Sigmoid colon (tissue), 7 donors: ENCODE results near the gene RER1. TPM values are rescaled to one million over a fixed set of nuclear protein-coding genes. Genes with fewer than 3 reads are reported as not detected.

Source experiments
- DNase-seq: peaks from one replicate; pipeline ENCODE4 v3.0.0-alpha.2; 2019
- H3K27ac ChIP-seq, 4 donors: fragments of 200-600 bp; sonication (generic); one replicate each; pipeline ENCODE4 v1.5.1; 2016 to 2019; ENCODE audit warnings: mild to moderate bottlenecking in 1 of 4
- H3K27me3 ChIP-seq, 3 donors: fragments of 200-600 bp; sonication (generic); one replicate each; pipeline ENCODE4 v1.5.1; 2019; ENCODE audit warnings: mild to moderate bottlenecking in 1 of 3
- H3K36me3 ChIP-seq, 4 donors: fragments of 200-600 bp; sonication (generic); one replicate each; pipeline ENCODE4 v1.5.1; 2016 to 2019
- H3K4me1 ChIP-seq, 4 donors: fragments of 200-600 bp; sonication (generic); one replicate each; pipeline ENCODE4 v1.5.1; 2017 to 2019
- H3K4me3 ChIP-seq, 4 donors: fragments of 200-600 bp; sonication (generic); one replicate each; pipeline ENCODE4 v1.5.1; 2017 to 2019; ENCODE audit warnings: mild to moderate bottlenecking in 2 of 4, moderate library complexity in 1 of 4
- H3K9me3 ChIP-seq, 4 donors: fragments of 200-600 bp in 3 of 4; sonication (generic) in 3 of 4; one replicate each; pipeline versions ENCODE4 v1.5.1 to v1.6.1; 2013 to 2019
- EP300 ChIP-seq, 4 donors: sonication (generic); formaldehyde crosslinking; IDR thresholded peaks; one replicate each; pipeline ENCODE4 v1.6.1; 2017; ENCODE audit warnings: antibody characterized with exemption in 4 of 4
- POLR2A ChIP-seq, 2 donors: fragments of 450-650 bp; IDR thresholded peaks; one replicate each; pipeline ENCODE4 v1.6.1; 2016; ENCODE audit warnings: antibody characterized with exemption in 2 of 2, mild to moderate bottlenecking in 2 of 2, moderate library complexity in 2 of 2
- POLR2AphosphoS5 ChIP-seq, 4 donors: sonication (generic); formaldehyde crosslinking; IDR thresholded peaks; one replicate each; pipeline ENCODE4 v1.6.1; 2017; ENCODE audit warnings: antibody characterized with exemption in 4 of 4
- WGBS, 2 donors: extraction: QIAGEN DNeasy Blood & Tissue Kit; methylation state at CpG; one replicate each; pipeline ENCODE4 v1.1.7; 2013; 5-methylcytosine and 5-hydroxymethylcytosine counted together
- intact Hi-C: fragments of 100-400 bp; cut with DNase I; formaldehyde crosslinking; loops from one replicate; pipeline ENCODE4 v1.15.1; 2023
- polyA plus RNA-seq, 3 donors: library from polyadenylated mRNA; stranded (reverse); fragments of 200-250 nt; gene quantifications; one replicate each; pipeline ENCODE4 v1.2.3, GENCODE V29; 2013
- total RNA-seq, 4 donors: library from RNA; depleted of rRNA; stranded (reverse); fragments of >200 nt; gene quantifications; one replicate each; pipeline ENCODE4 v1.1.0, GENCODE V29; 2016
- TF ChIP-seq, protein P1 (sequence below), 4 experiments: fragments of 450-650 bp in 3 of 4; fragments of 200-600 bp in 1 of 4; IDR thresholded peaks; one replicate each; pipeline ENCODE4 v1.5.1; 2016 to 2019; ENCODE audit warnings: antibody characterized with exemption in 4 of 4, mild to moderate bottlenecking in 3 of 4, moderate library complexity in 2 of 4
- donor health status: healthy with polysubstance abuse.
- donor health status: Bipolar disorder and iron deficiency.
- donor health status: healthy.

Gene RER1
- total and polyA plus RNA-seq, 7 donors = 40.8 to 113 (median 51.7) TPM

DNA sequence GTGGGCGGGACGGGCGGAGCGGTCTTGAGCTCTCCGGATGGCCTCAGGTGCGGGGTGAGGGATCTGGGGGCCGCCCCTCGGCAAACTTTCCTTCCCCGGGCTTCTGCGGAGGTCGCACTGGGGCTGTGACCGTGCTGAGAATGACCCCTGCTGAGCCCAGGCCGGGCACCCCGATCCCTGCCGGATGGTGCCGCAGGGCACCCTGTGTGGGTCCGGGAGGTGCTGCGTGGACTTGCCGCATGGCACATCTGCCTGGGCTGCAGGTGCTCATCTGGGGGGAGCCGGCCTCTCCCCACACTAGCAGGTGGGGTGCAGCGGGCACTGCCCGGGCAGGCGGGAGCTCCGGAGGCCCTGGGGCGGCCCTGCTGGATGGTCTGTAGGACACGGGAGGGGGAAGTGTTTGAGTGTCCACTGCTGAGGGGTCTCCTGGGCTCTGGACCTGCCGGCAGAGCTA is 52.5 kb downstream of the RER1 start:
- no peaks in the 10 kb centered on the region for H3K4me1 ChIP-seq
- H3K27me3 ChIP-seq = peaks cover 7 to 81% (median 36%) of the 10 kb centered on the region in 3 donors
- DNase-seq = no peak
- WGBS, 2 donors = 36 to 41% methylated on average over 27 of the region's 27 CpGs
- TF ChIP-seq, protein P1, sequence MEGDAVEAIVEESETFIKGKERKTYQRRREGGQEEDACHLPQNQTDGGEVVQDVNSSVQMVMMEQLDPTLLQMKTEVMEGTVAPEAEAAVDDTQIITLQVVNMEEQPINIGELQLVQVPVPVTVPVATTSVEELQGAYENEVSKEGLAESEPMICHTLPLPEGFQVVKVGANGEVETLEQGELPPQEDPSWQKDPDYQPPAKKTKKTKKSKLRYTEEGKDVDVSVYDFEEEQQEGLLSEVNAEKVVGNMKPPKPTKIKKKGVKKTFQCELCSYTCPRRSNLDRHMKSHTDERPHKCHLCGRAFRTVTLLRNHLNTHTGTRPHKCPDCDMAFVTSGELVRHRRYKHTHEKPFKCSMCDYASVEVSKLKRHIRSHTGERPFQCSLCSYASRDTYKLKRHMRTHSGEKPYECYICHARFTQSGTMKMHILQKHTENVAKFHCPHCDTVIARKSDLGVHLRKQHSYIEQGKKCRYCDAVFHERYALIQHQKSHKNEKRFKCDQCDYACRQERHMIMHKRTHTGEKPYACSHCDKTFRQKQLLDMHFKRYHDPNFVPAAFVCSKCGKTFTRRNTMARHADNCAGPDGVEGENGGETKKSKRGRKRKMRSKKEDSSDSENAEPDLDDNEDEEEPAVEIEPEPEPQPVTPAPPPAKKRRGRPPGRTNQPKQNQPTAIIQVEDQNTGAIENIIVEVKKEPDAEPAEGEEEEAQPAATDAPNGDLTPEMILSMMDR (IDR thresholded peaks at IDR 0.05) = no peak
- TF ChIP-seq POLR2AphosphoS5 (IDR thresholded peaks at IDR 0.05) = no peak
- no peak for TF ChIP-seq EP300 (IDR thresholded peaks at IDR 0.05)
- TF ChIP-seq POLR2A (IDR thresholded peaks at IDR 0.05) = no peak
- H3K9me3 ChIP-seq = no peaks in the 10 kb centered on the region
- H3K36me3 ChIP-seq = no peaks in the 10 kb centered on the region
- intact Hi-C loops = no loop called here
- no peak overlapping the region for H3K4me3 ChIP-seq
- H3K27ac ChIP-seq = no peak overlapping the region

DNA sequence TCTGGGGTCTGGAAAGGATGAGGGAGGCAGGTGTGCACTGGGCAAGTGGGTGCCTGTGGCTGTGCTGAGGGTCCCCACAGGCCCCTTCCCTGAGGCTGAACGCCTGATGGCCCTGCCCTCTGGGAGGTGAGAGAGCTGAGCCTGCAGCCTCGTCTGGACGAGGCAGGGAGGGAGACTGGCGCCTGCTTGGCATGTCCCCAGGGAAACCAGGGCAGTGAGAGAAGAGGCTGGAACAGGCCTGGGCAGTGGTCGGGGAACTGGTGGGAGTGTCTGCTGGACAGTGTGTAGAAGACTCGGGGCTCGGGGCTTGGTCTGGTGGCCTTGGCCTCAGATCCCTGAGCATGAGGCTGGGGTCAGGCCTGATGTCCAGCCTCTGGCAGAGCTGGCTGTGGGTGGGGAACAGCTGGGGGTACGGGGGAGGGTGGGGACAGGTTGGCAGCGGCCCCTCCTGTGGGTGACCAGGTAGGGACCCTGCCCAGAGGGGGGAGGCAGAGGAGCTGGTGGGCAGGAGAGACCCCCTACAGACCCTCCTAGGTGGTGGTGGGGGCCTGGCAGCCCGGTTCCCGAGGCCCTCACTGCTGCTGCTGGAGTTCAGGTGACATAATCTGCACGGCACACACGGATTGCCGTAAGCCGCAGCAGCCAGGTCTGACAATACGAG is 53.7 kb downstream of the RER1 start:
- H3K36me3 ChIP-seq = no peaks in the 10 kb centered on the region
- TF ChIP-seq, protein P1 (IDR thresholded peaks at IDR 0.05) = no peak
- TF ChIP-seq POLR2AphosphoS5 (IDR thresholded peaks at IDR 0.05) = no peak
- no peak for TF ChIP-seq EP300 (IDR thresholded peaks at IDR 0.05)
- no peak for TF ChIP-seq POLR2A (IDR thresholded peaks at IDR 0.05)

DNA sequence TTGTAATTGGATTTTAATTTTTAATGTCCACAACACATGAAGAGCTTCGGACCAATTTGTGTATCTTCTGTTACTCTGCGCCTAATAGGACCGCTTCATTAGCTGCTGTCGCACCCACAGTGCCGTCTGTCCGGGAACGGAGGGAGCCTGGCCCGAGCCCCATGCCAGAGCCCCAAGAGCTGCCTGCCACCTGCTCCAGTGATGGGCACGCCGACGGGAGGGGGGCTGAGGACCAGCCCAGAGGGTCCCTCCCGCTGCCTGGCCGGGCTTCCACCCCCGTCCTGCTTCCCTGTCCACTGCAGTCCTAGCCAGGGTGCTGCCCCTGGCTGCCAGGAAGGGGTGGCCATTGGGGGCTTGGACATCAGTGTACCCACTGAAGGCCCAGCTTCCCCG is 54.2 kb downstream of the RER1 start:
- Histone ChIP-seq H3K9me3 (no peaks in the 10 kb centered on the region), H3K27me3 (peaks cover 7 to 73% (median 36%) of the 10 kb centered on the region in 3 donors), H3K4me1 (no peaks in the 10 kb centered on the region), H3K4me3 (no peak overlapping the region), H3K27ac (no peak overlapping the region), H3K36me3 (no peaks in the 10 kb centered on the region)
- 85 to 87% methylated on average over 15 of the region's 15 CpGs for WGBS, 2 donors
- DNase-seq = no peak
- no peak for TF ChIP-seq POLR2A (IDR thresholded peaks at IDR 0.05)
- TF ChIP-seq, protein P1 (IDR thresholded peaks at IDR 0.05) = no peak
- no peak for TF ChIP-seq POLR2AphosphoS5 (IDR thresholded peaks at IDR 0.05)
- TF ChIP-seq EP300 (IDR thresholded peaks at IDR 0.05) = no peak
- intact Hi-C loops = no loop called here

More for the DNA sequence above, 53.7 kb downstream of the RER1 start:
- Histone ChIP-seq H3K4me1 (no peaks in the 10 kb centered on the region), H3K9me3 (no peaks in the 10 kb centered on the region), H3K4me3 (no peak overlapping the region), H3K27ac (no peak overlapping the region), H3K27me3 (peaks cover 7 to 73% (median 36%) of the 10 kb centered on the region in 3 donors)
- no peak for DNase-seq
- intact Hi-C loops = no loop called here
- 74 to 77% methylated on average over 16 of the region's 16 CpGs for WGBS, 2 donors

DNA sequence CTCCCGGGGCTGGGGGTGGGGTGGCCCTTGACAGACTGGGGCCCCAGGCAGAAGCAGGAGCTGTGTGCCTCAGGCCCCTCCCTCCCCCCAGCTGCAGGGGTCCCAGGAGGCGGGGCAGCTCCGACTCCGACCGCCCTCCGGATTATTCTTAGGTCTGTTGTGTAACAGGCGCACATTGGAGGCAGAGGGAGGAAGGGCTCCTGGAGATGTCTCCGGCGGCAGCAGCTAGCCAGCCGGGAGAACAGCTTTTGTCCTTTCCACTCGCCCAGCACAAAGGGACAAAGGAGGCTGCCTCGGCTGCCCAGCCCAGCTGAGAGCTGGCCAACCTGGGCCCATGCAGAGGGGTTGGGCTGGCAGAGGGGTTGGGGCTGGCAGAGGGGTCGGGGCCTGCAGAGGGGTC is 54.8 kb downstream of the RER1 start:
- no peaks in the 10 kb centered on the region for H3K4me1 ChIP-seq
- no peak for DNase-seq
- no peaks in the 10 kb centered on the region for H3K9me3 ChIP-seq
- H3K27me3 ChIP-seq = peaks cover 7 to 73% (median 39%) of the 10 kb centered on the region in 3 donors
- WGBS, 2 donors = 45 to 71% methylated on average over 13 of the region's 13 CpGs
- no peak overlapping the region for H3K27ac ChIP-seq
- no peak overlapping the region for H3K4me3 ChIP-seq
- TF ChIP-seq, protein P1 (IDR thresholded peaks at IDR 0.05) = no peak
- no peak for TF ChIP-seq POLR2AphosphoS5 (IDR thresholded peaks at IDR 0.05)
- TF ChIP-seq POLR2A (IDR thresholded peaks at IDR 0.05) = no peak
- no peak for TF ChIP-seq EP300 (IDR thresholded peaks at IDR 0.05)
- no peaks in the 10 kb centered on the region for H3K36me3 ChIP-seq
- intact Hi-C loops = no loop called here
